DMS 273 (cell line): ENCODE measurements around the gene CERS6.
"Not testable (repeated sequence)": the region's sequence is repeated elsewhere in the genome, so short reads cannot be mapped to it uniquely, and the experiment has no call there.

Experiments
- DNase-seq: peaks from one replicate; lab custom pipeline; 2025; ENCODE audit not compliant: unreplicated experiment; lab: John Stamatoyannopoulos, UW

CERS6 gene

DNA sequence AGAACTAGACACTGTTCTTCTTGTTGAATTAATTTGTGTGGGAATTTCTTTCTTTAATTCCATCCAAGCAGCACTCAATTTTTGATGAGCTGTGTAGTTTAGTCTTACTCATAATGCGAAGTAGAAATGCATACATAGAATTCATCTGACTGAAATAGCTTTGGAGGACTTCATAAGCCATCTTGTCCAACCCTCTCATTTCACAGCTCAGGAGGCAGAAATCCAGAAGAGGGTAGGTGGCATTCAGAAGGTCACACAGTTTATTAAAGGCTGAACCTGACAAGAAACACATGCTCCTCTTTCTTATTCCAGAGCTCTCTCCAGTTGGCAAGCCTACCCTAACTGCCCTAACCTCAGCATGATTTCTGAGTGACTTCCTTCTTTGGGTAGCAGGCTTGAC lies 177.1 kb downstream of the CERS6 start:
- DNase-seq = no peak

GRCh38 chr2:168633895-168634294 lies 177.8 kb downstream of the CERS6 start:
- DNase-seq = no peak

GRCh38 chr2:168635065-168635577 lies 179.0 kb downstream of the CERS6 start:
- DNase-seq = no peak

DNA sequence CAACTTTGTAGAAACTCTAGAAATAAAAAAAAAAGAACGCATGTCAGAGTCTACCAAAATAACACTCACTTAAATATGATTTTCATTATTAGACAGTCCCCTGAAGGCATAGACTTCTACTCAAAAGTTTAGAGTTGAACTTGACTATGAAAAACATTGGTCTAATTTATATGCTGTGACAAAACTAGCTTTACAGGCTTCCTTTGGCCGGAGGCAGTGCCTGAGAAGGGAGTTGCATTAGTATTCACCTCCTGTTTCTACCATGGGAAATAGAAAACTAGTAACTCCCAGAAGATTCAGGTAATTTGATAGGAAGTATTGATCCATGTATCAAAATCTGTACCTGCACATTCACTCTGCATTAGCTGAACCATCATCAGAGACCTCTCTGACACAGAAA lies 182.9 kb downstream of the CERS6 start:
- DNase-seq = no peak

DNA sequence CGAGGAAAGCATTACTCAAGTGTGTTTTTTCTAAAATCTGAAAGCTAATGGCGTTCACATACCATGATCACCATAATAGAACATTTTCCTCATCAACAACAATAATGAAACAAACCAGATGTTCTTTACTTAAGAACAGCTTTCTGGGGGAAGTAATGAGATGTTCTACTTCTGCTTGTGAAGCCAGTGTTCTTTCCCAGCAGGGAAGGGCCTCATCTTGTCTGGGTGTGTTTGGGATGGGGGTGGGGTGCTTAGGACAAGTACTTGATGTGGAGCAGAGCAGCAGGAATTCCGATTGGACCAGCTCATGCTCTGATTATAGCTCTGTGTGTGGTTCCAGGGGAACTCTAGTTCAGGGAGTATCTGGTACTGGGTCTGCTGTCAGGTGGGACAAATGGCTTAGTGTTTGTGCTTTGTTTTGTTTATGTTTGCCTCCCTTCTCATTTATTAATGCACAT lies 183.4 kb downstream of the CERS6 start:
- no peak for DNase-seq

DNA sequence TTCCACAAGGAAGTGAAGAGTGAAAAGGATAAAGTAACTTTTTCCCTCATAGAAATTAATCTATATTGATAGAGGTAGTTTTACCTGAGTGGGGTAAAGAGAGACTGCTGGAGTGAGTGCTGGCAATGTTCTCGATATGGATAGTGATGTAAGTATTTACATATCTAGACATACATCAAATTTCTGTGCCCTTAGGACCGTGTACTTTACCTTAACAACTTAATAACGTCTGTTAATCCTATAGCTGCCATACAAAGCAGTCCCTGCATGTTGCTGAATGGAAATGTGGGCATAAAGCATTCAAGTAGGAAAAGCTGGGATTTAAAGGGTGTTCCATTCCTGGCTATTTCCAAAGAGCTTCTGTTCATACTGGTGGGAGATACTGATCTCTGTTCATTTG lies 184.0 kb downstream of the CERS6 start:
- DNase-seq = no peak

- DNase-seq = no peak
Measured at GRCh38 chr2:168641636-168642035, 185.6 kb downstream of the CERS6 start.

DNA sequence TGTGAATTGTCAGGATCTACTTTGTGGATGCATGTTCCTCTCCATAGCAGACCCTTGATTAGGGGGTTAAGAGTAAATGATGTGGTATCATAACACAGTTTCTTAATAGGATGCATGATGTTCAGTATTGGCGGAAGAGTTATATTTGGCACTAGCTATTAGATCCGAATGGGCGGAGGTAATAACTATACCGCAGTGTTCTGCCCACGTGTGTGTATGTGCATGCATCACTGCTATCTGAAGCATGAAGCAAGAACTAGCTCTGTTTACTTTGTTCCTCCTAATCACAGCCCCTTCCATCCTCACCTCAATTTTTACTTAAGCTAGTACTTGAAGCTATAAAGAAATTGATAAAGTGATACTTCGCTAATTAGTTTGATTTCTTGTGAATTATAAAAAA lies 186.8 kb downstream of the CERS6 start:
- no peak for DNase-seq

DNA sequence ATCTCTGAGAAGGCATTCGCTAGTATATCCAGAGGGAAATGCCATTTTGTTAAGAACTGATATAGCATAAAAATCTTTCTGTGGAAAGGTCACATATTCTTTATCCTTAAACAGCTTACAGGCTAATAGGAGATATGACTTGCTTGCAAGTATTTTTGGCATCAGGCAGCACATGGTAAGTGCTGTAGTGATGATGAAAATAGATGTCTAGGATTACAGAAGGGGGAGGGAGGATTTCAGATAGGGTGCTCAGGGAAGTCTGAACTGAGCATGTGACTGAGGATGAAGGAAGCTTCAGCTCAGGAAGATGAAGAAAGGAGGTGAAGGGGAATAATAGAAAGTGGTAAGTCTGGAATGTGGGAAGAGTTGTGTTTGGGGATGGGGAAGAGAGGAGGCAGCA lies 187.9 kb downstream of the CERS6 start:
- peak; percentile 6 for DNase-seq

DNA sequence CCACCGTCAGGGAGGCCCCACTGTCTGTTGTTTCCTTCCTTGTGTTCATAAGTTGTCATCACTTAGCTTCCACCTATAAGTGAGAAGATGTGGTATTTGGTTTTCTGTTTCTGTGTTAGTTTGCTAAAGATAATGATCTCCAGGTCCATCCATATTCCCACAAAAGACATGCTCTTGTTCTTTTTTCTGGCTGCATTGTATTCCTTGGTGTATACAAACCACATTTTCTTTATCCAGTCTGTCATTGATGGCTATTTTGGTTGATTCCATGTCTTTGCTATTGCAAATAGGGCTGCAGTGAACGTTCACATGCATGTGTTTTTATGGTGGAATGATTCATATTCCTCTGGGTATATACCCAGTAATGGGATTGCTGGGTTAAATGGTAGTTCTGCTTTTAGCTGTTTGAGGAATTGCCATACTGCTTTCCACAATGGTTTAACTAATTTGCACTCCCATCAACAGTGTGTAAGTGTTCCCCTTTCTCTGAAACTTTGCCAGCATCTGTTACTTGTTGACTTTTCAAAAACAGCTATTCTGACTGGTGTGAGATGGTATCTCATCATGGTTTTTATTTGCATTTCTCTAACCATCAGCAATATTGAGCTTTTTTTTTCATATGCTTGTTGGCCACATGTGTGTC lies 189.7 kb downstream of the CERS6 start:
- no peak for DNase-seq

- no peak for DNase-seq
Measured at GRCh38 chr2:168649105-168649504, 193.0 kb downstream of the CERS6 start.

DNA sequence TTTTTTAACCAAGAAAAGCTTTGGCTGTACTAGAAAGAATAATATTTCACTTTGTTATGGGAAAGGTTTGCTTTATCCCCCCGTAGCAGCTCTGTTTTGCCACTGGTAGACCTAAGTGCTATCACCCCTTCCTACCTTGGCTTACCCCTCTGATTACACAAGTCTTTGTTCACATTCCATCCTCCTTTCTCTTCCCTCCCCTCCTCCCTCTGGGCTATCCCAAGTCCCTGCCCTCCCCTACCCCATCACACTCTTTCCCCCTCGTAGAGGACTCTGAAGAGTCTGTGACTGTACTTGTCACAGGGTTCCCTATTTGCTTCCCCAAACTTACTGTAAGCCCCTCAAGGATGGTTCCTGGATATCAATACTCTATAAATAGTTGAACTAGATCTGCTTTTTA lies 193.5 kb downstream of the CERS6 start:
- DNase-seq = no peak

DNA sequence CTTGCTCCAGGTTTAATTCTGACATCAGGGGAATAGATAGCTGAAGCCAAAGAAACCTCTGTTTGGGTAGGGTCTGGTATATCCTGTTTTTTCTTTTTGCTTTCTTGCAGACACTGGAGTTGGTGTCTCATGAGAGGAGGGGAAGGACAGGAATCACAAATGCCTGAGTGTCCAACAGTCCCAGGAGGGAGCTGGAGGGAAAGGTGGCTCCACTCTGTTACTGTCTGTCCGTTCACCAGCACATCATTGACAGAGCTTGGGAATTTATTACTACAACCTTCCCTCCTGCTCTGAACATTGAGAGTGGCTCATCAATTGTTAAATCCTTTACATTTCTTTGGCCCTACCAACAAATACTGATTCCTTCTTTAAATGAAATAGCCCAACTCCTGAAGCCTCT lies 194.1 kb downstream of the CERS6 start:
- no peak for DNase-seq

GRCh38 chr2:168650781-168651180 lies 194.7 kb downstream of the CERS6 start:
- no peak for DNase-seq

DNA sequence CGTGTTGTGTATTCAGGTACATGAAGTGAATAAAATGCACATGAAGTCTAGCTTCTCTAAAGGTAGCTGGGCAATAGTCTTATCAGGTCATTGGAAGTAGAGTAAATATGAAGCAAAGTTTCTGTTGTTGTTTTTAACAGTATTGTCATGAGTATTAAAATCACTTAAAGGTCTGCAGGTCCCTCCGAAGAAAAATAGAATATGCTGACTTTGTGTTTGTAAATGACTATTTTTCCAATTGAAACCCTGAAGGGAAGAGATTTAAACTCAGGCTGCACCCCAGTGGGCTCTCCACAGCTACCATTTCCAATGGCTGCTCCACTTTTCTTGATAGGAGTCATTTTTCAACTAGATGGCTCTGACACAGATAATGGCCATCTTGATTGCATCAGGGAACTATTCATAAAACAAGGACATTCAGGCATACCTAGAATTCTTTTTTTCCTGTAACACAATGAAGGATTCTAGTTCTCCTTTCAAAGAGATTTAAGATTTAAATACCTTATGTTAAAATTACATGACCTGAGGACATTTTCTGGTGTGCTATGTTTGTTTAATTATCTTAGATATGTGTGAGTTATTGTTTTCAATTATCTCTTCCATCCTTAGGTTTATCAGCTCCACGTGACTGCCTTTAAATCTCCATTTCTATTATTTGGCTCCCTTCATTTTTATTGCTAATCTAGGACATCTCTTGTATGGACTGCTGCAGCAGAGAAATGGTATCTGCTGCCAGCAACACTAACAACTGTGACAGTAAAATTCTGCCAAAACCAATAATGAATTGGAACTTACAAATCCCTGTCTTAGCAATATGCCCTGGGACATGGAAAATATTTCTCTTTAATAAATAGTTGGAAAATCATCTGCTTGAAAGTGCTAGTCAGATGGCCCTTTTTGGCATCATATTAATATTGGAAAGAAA lies 197.2 kb downstream of the CERS6 start:
- no peak for DNase-seq

- no peak for DNase-seq
Measured at GRCh38 chr2:168654705-168655104, 198.6 kb downstream of the CERS6 start.

GRCh38 chr2:168655207-168655606 lies 199.1 kb downstream of the CERS6 start:
- no peak for DNase-seq

DNA sequence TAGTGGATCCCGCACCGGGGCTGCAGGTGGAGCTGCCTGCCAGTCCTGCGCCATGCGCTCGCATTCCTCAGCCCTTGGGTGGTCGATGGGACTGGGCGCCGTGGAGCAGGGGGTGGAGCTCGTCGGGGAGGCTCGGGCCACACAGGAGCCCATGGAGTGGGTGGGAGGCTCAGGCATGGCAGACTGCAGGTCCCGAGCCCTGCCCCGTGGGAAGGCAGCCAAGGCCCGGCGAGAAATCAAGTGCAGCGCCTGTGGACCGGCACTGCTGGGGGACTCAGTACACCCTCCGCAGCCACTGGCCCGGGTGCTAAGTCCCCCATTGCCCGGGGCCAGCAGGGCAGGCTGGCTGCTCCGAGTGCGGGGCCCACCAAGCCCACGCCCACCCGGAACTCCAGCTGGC lies 201.3 kb downstream of the CERS6 start:
- not testable (repeated sequence) for DNase-seq

GRCh38 chr2:168658706-168659105 lies 202.6 kb downstream of the CERS6 start:
- peak; percentile 24 for DNase-seq

GRCh38 chr2:168660870-168661862 lies 205.1 kb downstream of the CERS6 start:
- peak; percentile 25 for DNase-seq

GRCh38 chr2:168661863-168662256 lies 205.8 kb downstream of the CERS6 start:
- no peak for DNase-seq
